ENCODE measurements around the gene GATAD1. TPM values are rescaled to one million over a fixed set of nuclear protein-coding genes. Genes with fewer than 3 reads are reported as not detected.

Gene GATAD1
- total and polyA plus RNA-seq, 2 of the 4 experiments (the other 2 are of a cell fraction): 9.3 to 15.2 TPM

DNA sequence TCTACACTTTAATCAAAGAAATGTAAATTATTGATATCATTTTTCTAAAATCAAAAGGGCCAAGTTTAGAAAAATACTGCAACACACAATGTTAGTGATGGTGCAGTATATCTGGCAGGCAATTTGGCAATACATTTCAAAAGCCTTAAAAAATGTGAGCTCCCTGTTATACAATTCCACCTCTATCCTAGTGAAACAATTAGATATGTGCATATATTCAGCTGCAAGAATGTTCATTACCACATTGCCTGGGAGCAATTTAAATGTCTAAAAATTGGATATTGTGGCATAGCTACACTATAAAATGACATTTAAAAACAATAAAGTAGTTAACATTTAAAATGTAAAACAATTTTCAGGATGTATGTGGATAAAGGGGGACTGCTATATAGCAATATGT, 40.5 kb downstream of the GATAD1 start:
- no peak overlapping the region for H2AK9ac ChIP-seq (replicated peaks; ENCODE audit: low read depth, low read length, poor library complexity)
- H2AK5ac ChIP-seq (ENCODE audit: low read depth, low read length): no peak overlapping the region
- no peak overlapping the region for H4K8ac ChIP-seq (ENCODE audit: low read depth in 2 of 2, low read length in 2 of 2)
- POLR2A ChIA-PET (ENCODE audit: unreplicated experiment): no interaction called here
- H3K14ac ChIP-seq (replicated peaks; ENCODE audit: low read depth, low read length): no peak overlapping the region
- H3K9ac ChIP-seq (ENCODE audit: low read depth, low read length): no peak overlapping the region
- ATAC-seq (ENCODE audit: low read depth) (no peak), DNase-seq (no peak)
- no peak overlapping the region for H2BK120ac ChIP-seq (ENCODE audit: low read depth, low read length)
- dilution Hi-C loops (cut with HindIII; ENCODE audit: low sequenced_read_pairs, unreplicated experiment) (no loop called here), intact Hi-C loops (cut with micrococcal nuclease) (no loop called here), in situ Hi-C loops (cut with MboI; ENCODE audit: low sequenced_read_pairs) (no loop called here)
- H3K27ac ChIP-seq (ENCODE audit: insufficient read depth, low read length): no peak overlapping the region
- no peak overlapping the region for H4K5ac ChIP-seq (ENCODE audit: low read depth, low read length)
- H3K18ac ChIP-seq (ENCODE audit: low read depth, low read length): no peak overlapping the region
- no peaks in the 10 kb centered on the region for H3K79me1 ChIP-seq (ENCODE audit: low read depth in 1 of 2, low read length in 2 of 2)
- no peak overlapping the region for H2BK20ac ChIP-seq (ENCODE audit: low read depth, low read length)
- no peaks in the 10 kb centered on the region for H3K4me1 ChIP-seq (ENCODE audit: control insufficient read depth, insufficient read depth, low read length)
- CTCF ChIA-PET: no interaction called here
- H2AFZ ChIP-seq (replicated peaks; ENCODE audit: low read length, poor library complexity): no peak overlapping the region
- H3K9me1 ChIP-seq (ENCODE audit: insufficient read depth, low read length): peaks cover 4% of the 10 kb centered on the region; the same call in 1 of the 2 replicates
- H4K91ac ChIP-seq (ENCODE audit: insufficient read depth, low read depth, low read length): no peak overlapping the region
- H3K36me3 ChIP-seq (ENCODE audit: control insufficient read depth, insufficient read depth, low read length): peaks cover 17% of the 10 kb centered on the region
- H2BK15ac ChIP-seq (ENCODE audit: low read depth, low read length): no peak overlapping the region
- no peak for TF ChIP-seq MAFK (IDR thresholded peaks at IDR 0.05; ENCODE audit: low read depth, low read length)
- TF ChIP-seq NFE2L2 (IDR thresholded peaks at IDR 0.05; ENCODE audit: low read depth, low read length): no peak
- no peak overlapping the region for H3K4ac ChIP-seq (ENCODE audit: low read depth, low read length)
- no peak overlapping the region for H3K56ac ChIP-seq (ENCODE audit: extremely low read depth, insufficient read depth, low read length)
- no TSS peak for BruUV-seq (replicated peaks)
- H3K4me2 ChIP-seq (ENCODE audit: low read depth, low read length): no peak overlapping the region
- H2BK5ac ChIP-seq (ENCODE audit: low read depth, low read length, poor library complexity, severe bottlenecking): no peak overlapping the region
- H3K9me3 ChIP-seq (ENCODE audit: control insufficient read depth, insufficient read depth, low read length): no peaks in the 10 kb centered on the region
- H3K23ac ChIP-seq (ENCODE audit: low read depth, low read length): no peak overlapping the region
- no peaks in the 10 kb centered on the region for H3K27me3 ChIP-seq (ENCODE audit: control insufficient read depth, insufficient read depth, low read length)
- no peak overlapping the region for H3K4me3 ChIP-seq (ENCODE audit: insufficient read depth, low read depth, low read length)
- no peaks in the 10 kb centered on the region for H4K20me1 ChIP-seq (ENCODE audit: insufficient read depth, low read length)
